HepG2 (cell line): ENCODE data around the gene HPCAL1. TPM values are rescaled to one million over a fixed set of nuclear protein-coding genes. Genes with fewer than 3 reads are reported as not detected.
A peak's percentile ranks its signal among the peaks of the same experiment; 100 is the strongest.

Source experiments
- ARID4A ChIP-seq: sonication (generic); formaldehyde crosslinking; IDR thresholded peaks from 2 replicates; pipeline ENCODE4 v1.5.0; 2020; ENCODE audit warnings: mild to moderate bottlenecking, missing genetic modification reagents, borderline replicate concordance
- CBX2 ChIP-seq, 2 experiments: fragments of 200-600 bp in 1 of 2; sonication (generic); formaldehyde crosslinking in 1 of 2; IDR thresholded peaks; 2 replicates each; pipeline versions ENCODE4 v1.7.0 to v1.8.1; 2018 to 2022; ENCODE audit warnings: low read depth in 2 of 2, low read length in 1 of 2, mild to moderate bottlenecking in 1 of 2, missing genetic modification reagents in 1 of 2
- CEBPG ChIP-seq: IDR thresholded peaks from 2 replicates; pipeline ENCODE4 v1.6.1; 2016
- EZH2 ChIP-seq: conservative IDR thresholded peaks from 2 replicates; pipeline ENCODE4 v1.6.1; 2012; ENCODE audit warnings: mild to moderate bottlenecking, low read depth, low read length, moderate library complexity
- GLMP ChIP-seq: sonication (generic); formaldehyde crosslinking; IDR thresholded peaks from 2 replicates; pipeline ENCODE4 v1.9.0; 2021; ENCODE audit warnings: missing genetic modification reagents, mild to moderate bottlenecking, borderline replicate concordance
- HMG20B ChIP-seq: conservative IDR thresholded peaks from 2 replicates; pipeline ENCODE4 v1.6.1; 2016; ENCODE audit warnings: missing genetic modification reagents, missing compliant biosample characterization
- MED1 ChIP-seq: sonication (generic); formaldehyde crosslinking; IDR thresholded peaks from 2 replicates; pipeline ENCODE4 v1.4.0; 2020; ENCODE audit warnings: missing genetic modification reagents
- NPAS2 ChIP-seq: sonication (generic); formaldehyde crosslinking; IDR thresholded peaks from 2 replicates; pipeline ENCODE4 v1.8.0; 2022; ENCODE audit warnings: mild to moderate bottlenecking, missing genetic modification reagents, borderline replicate concordance
- SRY ChIP-seq: sonication (generic); formaldehyde crosslinking; IDR thresholded peaks from 2 replicates; pipeline ENCODE4 v1.8.0; 2022; ENCODE audit warnings: mild to moderate bottlenecking, missing genetic modification reagents
- SYNCRIP ChIP-seq: fragments of 200-400 bp; formaldehyde crosslinking; IDR thresholded peaks from 2 replicates; pipeline ENCODE4 v1.6.1; 2018; ENCODE audit warnings: mild to moderate bottlenecking, low read depth, low read length; ENCODE audit not compliant: insufficient read depth
- TARDBP ChIP-seq: sonication (generic); formaldehyde crosslinking; IDR thresholded peaks from 2 replicates; pipeline ENCODE4 v1.8.0; 2022; ENCODE audit warnings: mild to moderate bottlenecking, missing genetic modification reagents
- TFDP1 ChIP-seq: IDR thresholded peaks from 2 replicates; pipeline ENCODE4 v1.6.1; 2016; ENCODE audit warnings: missing compliant biosample characterization, missing genetic modification reagents, borderline replicate concordance
- ZNF136 ChIP-seq: sonication (generic); formaldehyde crosslinking; IDR thresholded peaks from 2 replicates; pipeline ENCODE4 v1.8.1; 2022; ENCODE audit warnings: low read depth, mild to moderate bottlenecking, moderate library complexity, missing genetic modification reagents
- ZNF576 ChIP-seq: sonication (generic); formaldehyde crosslinking; IDR thresholded peaks from 2 replicates; pipeline ENCODE4 v1.4.0; 2020; ENCODE audit warnings: mild to moderate bottlenecking, missing genetic modification reagents
- ZNF687 ChIP-seq: sonication (generic); formaldehyde crosslinking; IDR thresholded peaks from 2 replicates; pipeline ENCODE4 v1.5.1; 2020; ENCODE audit warnings: mild to moderate bottlenecking, missing genetic modification reagents, moderate library complexity
- ZNF703 ChIP-seq: sonication (generic); formaldehyde crosslinking; IDR thresholded peaks from 2 replicates; pipeline ENCODE4 v1.5.1; 2020; ENCODE audit warnings: missing genetic modification reagents, mild to moderate bottlenecking, moderate library complexity, borderline replicate concordance
- ZNF788 ChIP-seq: sonication (generic); formaldehyde crosslinking; IDR thresholded peaks from 2 replicates; pipeline ENCODE4 v1.5.0; 2020; ENCODE audit warnings: mild to moderate bottlenecking, missing genetic modification reagents, borderline replicate concordance
- ZSCAN25 ChIP-seq: sonication (generic); formaldehyde crosslinking; IDR thresholded peaks from 2 replicates; pipeline ENCODE4 v1.8.0; 2022; ENCODE audit warnings: mild to moderate bottlenecking, missing genetic modification reagents
- polyA plus RNA-seq, 8 experiments: library from polyadenylated mRNA; depleted of rRNA in 3 of 8; stranded (reverse) in 7 of 8; unstranded in 1 of 8; fragments of >200 nt; fragmentation: Illumina TruSeq in 4 of 8; extraction: Trizol in 4 of 8; gene quantifications; 2 replicates each; pipeline versions ENCODE4 v1.2.1 to v1.2.3, GENCODE V29; 2011 to 2016; ENCODE audit warnings: low read depth in 4 of 8, missing spikeins in 1 of 8, mixed read lengths in 1 of 8; ENCODE audit not compliant: insufficient read depth in 1 of 8
- total RNA-seq, 5 experiments: library from RNA; depleted of rRNA; stranded (reverse); fragments of >200 nt; fragmentation: Illumina TruSeq; extraction: Trizol; gene quantifications; 2 replicates each; pipeline ENCODE4 v1.2.3, GENCODE V29; 2016; ENCODE audit warnings: low read depth in 1 of 5

HPCAL1 gene
- total and polyA plus RNA-seq, 2 of the 13 experiments (the other 11 are each of a cell fraction or from before 2014, with no cell fraction given) = 29.5 to 29.9 TPM

GRCh38 chr2:10363861-10364610, 61.3 kb downstream of the HPCAL1 start (continued):
- TF ChIP-seq ZSCAN25 (no peak), SRY (CRISPR knock-in tag) (no peak), CBX2 (IDR thresholded peaks at IDR 0.05; ENCODE audit: low read depth, low read length) (no peak), CBX2 (CRISPR knock-in tag; IDR thresholded peaks at IDR 0.05; ENCODE audit: low read depth) (no peak), HMG20B (no peak), ZNF703 (no peak), TFDP1 (CRISPR knock-in tag) (no peak), ARID4A (peak; percentile 47; the same call in 1 of the 2 replicates), TARDBP (CRISPR knock-in tag) (no peak), GLMP (no peak), EZH2 (no peak), SYNCRIP (no peak), ZNF687 (CRISPR knock-in tag) (peak; percentile 62), CEBPG (CRISPR knock-in tag) (no peak), ZNF788 (CRISPR knock-in tag) (no peak), ZNF576 (CRISPR knock-in tag) (no peak), MED1 (CRISPR knock-in tag) (no peak), NPAS2 (CRISPR knock-in tag) (no peak), ZNF136 (no peak)
